OCI-LY7 (cell line): ENCODE results near the gene STH. TPM values are rescaled to one million over a fixed set of nuclear protein-coding genes. Genes with fewer than 3 reads are reported as not detected.

Source experiments
- BruUV-seq: library from RNA; stranded (reverse); fragments of 400-500 nt; replicated peaks from 2 replicates; lab custom pipeline; 2021; lab: Mats Ljungman, UMichigan
- CTCF ChIA-PET: fragments of 300-600 bp; sonication (Branson Sonifier 250); formaldehyde crosslinking; loops from one replicate; lab custom pipeline; 2022; ENCODE audit warnings: antibody characterized with exemption; ENCODE audit not compliant: unreplicated experiment; lab: Charles Lee
- POLR2A ChIA-PET: fragments of 300-600 bp; sonication (Branson Sonifier 250); formaldehyde crosslinking; loops from one replicate; lab custom pipeline; 2022; ENCODE audit warnings: antibody characterized with exemption; lab: Charles Lee
- DNase-seq: peaks from one replicate; pipeline ENCODE4 v3.0.0-alpha.2; 2015; ENCODE audit warnings: low spot score
- H2AFZ ChIP-seq: fragments of 200-600 bp; sonication (generic), shearing (Covaris generic); 2 replicates; pipeline ENCODE4 v1.6.1; 2014; ENCODE audit warnings: mild to moderate bottlenecking, antibody characterized with exemption, low read length, moderate library complexity
- H3K27ac ChIP-seq: fragments of 200-600 bp; sonication (generic); 2 replicates; pipeline ENCODE4 v1.5.1; 2014; ENCODE audit warnings: mixed run types, low read depth, mild to moderate bottlenecking, moderate library complexity, low read length, inconsistent platforms; ENCODE audit not compliant: poor library complexity, severe bottlenecking
- H3K36me3 ChIP-seq: fragments of 200-600 bp; sonication (generic); 2 replicates; pipeline ENCODE4 v1.6.1; 2014; ENCODE audit warnings: mild to moderate bottlenecking, antibody characterized with exemption, low read length, moderate library complexity, mixed read lengths; ENCODE audit not compliant: insufficient read depth
- H3K4me1 ChIP-seq: fragments of 200-600 bp; sonication (generic); 2 replicates; pipeline ENCODE4 v1.5.1; 2014; ENCODE audit warnings: mild to moderate bottlenecking, low read length; ENCODE audit not compliant: insufficient read depth, poor library complexity, severe bottlenecking
- H3K4me2 ChIP-seq: fragments of 200-600 bp; sonication (generic); 2 replicates; pipeline ENCODE4 v1.6.1; 2014; ENCODE audit warnings: mild to moderate bottlenecking, low read length
- H3K4me3 ChIP-seq: fragments of 200-600 bp; sonication (generic); 2 replicates; pipeline ENCODE4 v1.5.1; 2014; ENCODE audit warnings: mild to moderate bottlenecking, low read depth, low read length; ENCODE audit not compliant: poor library complexity, severe bottlenecking
- H3K79me2 ChIP-seq: fragments of 200-600 bp; sonication (generic); 2 replicates; pipeline ENCODE4 v1.6.1; 2016; ENCODE audit warnings: low read depth, mild to moderate bottlenecking, low read length, moderate library complexity, mixed read lengths; ENCODE audit not compliant: insufficient read depth
- H3K9me2 ChIP-seq: fragments of 200-600 bp; sonication (generic); 2 replicates; pipeline ENCODE4 v1.6.1; 2016; ENCODE audit warnings: mild to moderate bottlenecking, low read length, mixed read lengths; ENCODE audit not compliant: insufficient read depth
- H3K9me3 ChIP-seq: fragments of 200-600 bp; sonication (generic); 2 replicates; pipeline ENCODE4 v1.6.1; 2014; ENCODE audit warnings: mild to moderate bottlenecking, mixed run types, low read length, mixed read lengths
- H4K20me1 ChIP-seq: fragments of 200-600 bp; sonication (generic); 2 replicates; pipeline ENCODE4 v1.6.1; 2014; ENCODE audit warnings: mild to moderate bottlenecking, antibody characterized with exemption, low read length, moderate library complexity, mixed read lengths; ENCODE audit not compliant: insufficient read depth
- CTCF ChIP-seq: fragments of 200-600 bp; sonication (generic); conservative IDR thresholded peaks from 2 replicates; pipeline ENCODE4 v1.5.1; 2014; ENCODE audit warnings: mild to moderate bottlenecking, antibody characterized with exemption, low read length, moderate library complexity, mixed read lengths
- EZH2phosphoT487 ChIP-seq: fragments of 200-600 bp; sonication (generic); IDR thresholded peaks from 2 replicates; pipeline ENCODE4 v1.6.1; 2018; ENCODE audit warnings: low read depth, borderline replicate concordance, mild to moderate bottlenecking, mixed run types, antibody characterized with exemption, low read length, moderate library complexity, mixed read lengths
- intact Hi-C: fragments of 100-400 bp; cut with micrococcal nuclease; formaldehyde crosslinking; loops from one replicate; pipeline ENCODE4 v1.10.0; 2022; ENCODE audit not compliant: unreplicated experiment
- total RNA-seq, 2 experiments: library from RNA; depleted of rRNA in 1 of 2; stranded (reverse); fragments of >200 nt in 1 of 2; shearing (Covaris generic) in 1 of 2; gene quantifications; 2 replicates each; pipeline ENCODE4 v1.2.3, GENCODE V29; 2014 to 2022

STH gene
- total RNA-seq, 2 experiments from 2014 or later: not detected

GRCh38 chr17:45950888-45951287 is 48.2 kb upstream of the STH start:
- no peak overlapping the region for H3K4me2 ChIP-seq
- BruUV-seq: no TSS peak
- intact Hi-C loops: no loop called here
- no peaks in the 10 kb centered on the region for H3K9me3 ChIP-seq
- no peak for DNase-seq
- CTCF ChIA-PET: no interaction called here
- POLR2A ChIA-PET: no interaction called here
- H3K36me3 ChIP-seq: no peaks in the 10 kb centered on the region
- TF ChIP-seq CTCF: no peak
- TF ChIP-seq EZH2phosphoT487: no peak
- H3K4me3 ChIP-seq: no peak overlapping the region
- no peaks in the 10 kb centered on the region for H3K4me1 ChIP-seq
- H2AFZ ChIP-seq: no peak overlapping the region
- no peaks in the 10 kb centered on the region for H3K9me2 ChIP-seq
- no peaks in the 10 kb centered on the region for H4K20me1 ChIP-seq
- no peak overlapping the region for H3K27ac ChIP-seq
- no peaks in the 10 kb centered on the region for H3K79me2 ChIP-seq

GRCh38 chr17:45951403-45951802 is 47.6 kb upstream of the STH start:
- Histone ChIP-seq H4K20me1 (no peaks in the 10 kb centered on the region), H3K36me3 (no peaks in the 10 kb centered on the region), H3K9me2 (no peaks in the 10 kb centered on the region), H3K9me3 (no peaks in the 10 kb centered on the region), H3K4me1 (no peaks in the 10 kb centered on the region), H3K79me2 (no peaks in the 10 kb centered on the region), H3K4me2 (no peak overlapping the region), H3K4me3 (no peak overlapping the region), H2AFZ (no peak overlapping the region), H3K27ac (no peak overlapping the region)
- no TSS peak for BruUV-seq
- ChIA-PET POLR2A (no interaction called here), CTCF (no interaction called here)
- no peak for DNase-seq
- TF ChIP-seq CTCF: no peak
- no peak for TF ChIP-seq EZH2phosphoT487
- intact Hi-C loops: no loop called here

GRCh38 chr17:45951941-45952340 is 47.1 kb upstream of the STH start:
- H3K9me3 ChIP-seq: no peaks in the 10 kb centered on the region
- CTCF ChIA-PET: no interaction called here
- no peaks in the 10 kb centered on the region for H3K36me3 ChIP-seq
- H3K9me2 ChIP-seq: no peaks in the 10 kb centered on the region
- no peak for DNase-seq
- TF ChIP-seq EZH2phosphoT487 (no peak), CTCF (no peak)
- intact Hi-C loops: no loop called here
- POLR2A ChIA-PET: no interaction called here
- no peaks in the 10 kb centered on the region for H3K79me2 ChIP-seq
- H4K20me1 ChIP-seq: no peaks in the 10 kb centered on the region
- H2AFZ ChIP-seq: no peak overlapping the region
- H3K4me1 ChIP-seq: no peaks in the 10 kb centered on the region
- no TSS peak for BruUV-seq
- no peak overlapping the region for H3K4me2 ChIP-seq
- no peak overlapping the region for H3K27ac ChIP-seq
- no peak overlapping the region for H3K4me3 ChIP-seq
